GM23248 (cell line): ENCODE results near the gene DSEL. TPM values are rescaled to one million over a fixed set of nuclear protein-coding genes. Genes with fewer than 3 reads are reported as not detected.

Experiments
- DNase-seq: peaks from one replicate; pipeline ENCODE4 v3.0.0-alpha.2; 2015
- H2AFZ ChIP-seq: fragments of 200-600 bp; sonication (generic); 2 replicates; pipeline ENCODE4 v1.6.1; 2016; ENCODE audit warnings: antibody characterized with exemption
- H3F3A ChIP-seq: fragments of 200-600 bp; sonication (generic); 2 replicates; pipeline ENCODE4 v1.6.1; 2016; ENCODE audit warnings: mild to moderate bottlenecking, antibody characterized with exemption, mixed run types; ENCODE audit not compliant: insufficient read depth
- H3K27ac ChIP-seq: fragments of 200-600 bp; sonication (generic); 2 replicates; pipeline ENCODE4 v1.5.1; 2016; ENCODE audit warnings: mild to moderate bottlenecking
- H3K27me3 ChIP-seq: fragments of 200-600 bp; sonication (generic); replicated peaks from 2 replicates; pipeline ENCODE4 v1.6.1; 2016; ENCODE audit warnings: mild to moderate bottlenecking; ENCODE audit not compliant: insufficient read depth
- H3K36me3 ChIP-seq: fragments of 200-600 bp; sonication (generic); 2 replicates; pipeline ENCODE4 v1.6.1; 2016; ENCODE audit warnings: low read depth, mild to moderate bottlenecking
- H3K4me1 ChIP-seq: fragments of 200-600 bp; sonication (generic); 2 replicates; pipeline ENCODE4 v1.6.1; 2016; ENCODE audit warnings: mild to moderate bottlenecking; ENCODE audit not compliant: insufficient read depth
- H3K4me2 ChIP-seq: fragments of 200-600 bp; sonication (generic); one replicate; pipeline ENCODE4 v1.6.1; 2016; ENCODE audit warnings: mild to moderate bottlenecking; ENCODE audit not compliant: unreplicated experiment
- H3K4me3 ChIP-seq: fragments of 200-600 bp; sonication (generic); 2 replicates; pipeline ENCODE4 v1.5.1; 2016; ENCODE audit warnings: mild to moderate bottlenecking
- H3K79me2 ChIP-seq: fragments of 200-600 bp; sonication (generic); 2 replicates; pipeline ENCODE4 v1.6.1; 2016; ENCODE audit warnings: mild to moderate bottlenecking; ENCODE audit not compliant: insufficient read depth
- H3K9ac ChIP-seq: fragments of 200-600 bp; sonication (generic); 2 replicates; pipeline ENCODE4 v1.6.1; 2016; ENCODE audit warnings: mild to moderate bottlenecking
- H3K9me2 ChIP-seq: fragments of 200-600 bp; sonication (generic); 2 replicates; pipeline ENCODE4 v1.6.1; 2016; ENCODE audit warnings: mixed run types, mild to moderate bottlenecking, moderate library complexity; ENCODE audit not compliant: insufficient read depth
- H3K9me3 ChIP-seq: fragments of 200-600 bp; sonication (generic); one replicate; pipeline ENCODE4 v1.6.1; 2017; ENCODE audit warnings: low read depth
- H4K20me1 ChIP-seq: fragments of 200-600 bp; sonication (generic); 2 replicates; pipeline ENCODE4 v1.6.0; 2016; ENCODE audit not compliant: insufficient read depth
- EZH2 ChIP-seq: fragments of 200-600 bp; sonication (generic); IDR thresholded peaks from 2 replicates; pipeline ENCODE4 v1.6.1; 2018; ENCODE audit warnings: antibody characterized with exemption, mild to moderate bottlenecking; ENCODE audit not compliant: insufficient read depth, poor library complexity, severe bottlenecking
- EZH2phosphoT487 ChIP-seq: fragments of 200-600 bp; sonication (generic); IDR thresholded peaks from 2 replicates; pipeline ENCODE4 v1.6.1; 2018; ENCODE audit warnings: antibody characterized with exemption, moderate library complexity, mild to moderate bottlenecking, low read depth; ENCODE audit not compliant: insufficient read depth
- WGBS, 2 experiments: methylation state at CpG; one replicate each; pipeline ENCODE4 v1.1.6; 2015 to 2017; ENCODE audit warnings: low lambda C conversion rate in 2 of 2, low coverage in 1 of 2; ENCODE audit errors: missing lambda C conversion rate in 2 of 2; 5-methylcytosine and 5-hydroxymethylcytosine counted together
- in situ Hi-C: fragments of 300-500 bp; cut with MboI; formaldehyde crosslinking; loops from 2 replicates; pipeline ENCODE4 v1.15.0; 2020
- polyA plus RNA-seq: library from polyadenylated mRNA; unstranded; fragments of >200 nt; fragmentation: Nextera tagmentation; extraction: Ambion mirVana; gene quantifications from 2 replicates; pipeline ENCODE4 v1.2.1, GENCODE V29; 2016
- total RNA-seq: library from RNA; depleted of rRNA; stranded (reverse); fragments of >200 nt; shearing (Covaris generic); gene quantifications from 2 replicates; pipeline ENCODE4 v1.2.3, GENCODE V29; 2014

DSEL gene
- total and polyA plus RNA-seq, 2 experiments from 2014 or later: 36.8 to 132 TPM

DNA sequence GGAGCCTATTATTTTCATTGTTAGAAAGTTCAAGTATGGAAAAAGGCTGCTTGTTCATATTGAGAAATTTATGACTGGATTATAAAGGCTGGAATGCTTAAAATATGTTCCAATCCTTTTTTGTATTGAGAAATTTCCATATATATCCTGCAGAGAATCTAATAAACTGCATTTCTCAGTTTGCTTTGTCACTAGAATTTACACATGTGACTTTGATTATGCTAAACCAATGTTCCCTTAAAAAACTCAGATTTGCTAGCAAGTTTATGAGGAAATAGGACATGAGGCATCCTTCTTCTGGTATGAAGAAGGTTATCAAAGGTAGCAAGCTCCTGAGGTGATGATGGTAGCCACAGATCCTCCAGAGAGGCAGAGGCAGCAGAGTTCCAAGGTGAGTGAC is 29.2 kb upstream of the DSEL start:
- Histone ChIP-seq H3K9me2 (no peaks in the 10 kb centered on the region), H3K36me3 (no peaks in the 10 kb centered on the region), H3F3A (no peaks in the 10 kb centered on the region), H3K9me3 (no peaks in the 10 kb centered on the region), H3K79me2 (no peaks in the 10 kb centered on the region), H3K9ac (no peak overlapping the region), H2AFZ (no peak overlapping the region), H3K27me3 (no peaks in the 10 kb centered on the region), H3K27ac (no peak overlapping the region), H3K4me2 (no peak overlapping the region), H4K20me1 (no peaks in the 10 kb centered on the region), H3K4me1 (no peaks in the 10 kb centered on the region), H3K4me3 (no peak overlapping the region)
- TF ChIP-seq EZH2 (no peak), EZH2phosphoT487 (no peak)
- in situ Hi-C loops: no loop called here
- DNase-seq: no peak

DNA sequence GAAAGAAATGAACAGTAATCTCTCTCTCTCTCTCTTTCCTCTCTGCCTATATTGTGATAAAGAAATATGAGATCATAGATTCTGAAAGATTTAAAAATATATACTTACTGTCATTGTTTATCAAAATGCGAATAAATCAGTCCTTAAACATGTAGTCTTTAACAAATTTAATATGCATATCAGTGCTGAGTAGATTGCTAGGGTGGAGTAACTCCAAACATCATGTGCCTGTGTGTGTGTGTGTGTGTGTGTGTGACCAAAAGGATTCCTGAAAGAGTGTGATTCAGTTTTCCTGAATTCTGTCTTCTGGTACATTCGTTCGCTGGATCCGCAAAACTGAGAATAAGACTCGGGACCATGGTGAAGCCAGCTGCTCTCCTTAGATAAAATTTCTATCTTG is 24.0 kb upstream of the DSEL start:
- H2AFZ ChIP-seq: no peak overlapping the region
- no peaks in the 10 kb centered on the region for H3K9me2 ChIP-seq
- no peaks in the 10 kb centered on the region for H4K20me1 ChIP-seq
- H3K4me3 ChIP-seq: no peak overlapping the region
- no peak for DNase-seq
- no peaks in the 10 kb centered on the region for H3F3A ChIP-seq
- no peaks in the 10 kb centered on the region for H3K4me1 ChIP-seq
- no peak overlapping the region for H3K9ac ChIP-seq
- no peaks in the 10 kb centered on the region for H3K9me3 ChIP-seq
- no peaks in the 10 kb centered on the region for H3K79me2 ChIP-seq
- no peaks in the 10 kb centered on the region for H3K36me3 ChIP-seq
- TF ChIP-seq EZH2: no peak
- TF ChIP-seq EZH2phosphoT487: no peak
- in situ Hi-C loops: no loop called here
- no peak overlapping the region for H3K27ac ChIP-seq
- no peak overlapping the region for H3K4me2 ChIP-seq
- no peaks in the 10 kb centered on the region for H3K27me3 ChIP-seq
- 96 to 97% methylated on average over 5 of the region's 5 CpGs for WGBS, 2 experiments

- Histone ChIP-seq H4K20me1 (no peaks in the 10 kb centered on the region), H3F3A (no peaks in the 10 kb centered on the region), H3K4me2 (no peak overlapping the region), H2AFZ (no peak overlapping the region), H3K36me3 (no peaks in the 10 kb centered on the region), H3K9ac (no peak overlapping the region), H3K27me3 (no peaks in the 10 kb centered on the region), H3K4me3 (no peak overlapping the region), H3K9me2 (peaks cover 8% of the 10 kb centered on the region; the same call in 1 of the 2 replicates), H3K4me1 (no peaks in the 10 kb centered on the region), H3K27ac (no peak overlapping the region), H3K9me3 (no peaks in the 10 kb centered on the region), H3K79me2 (no peaks in the 10 kb centered on the region)
- WGBS, 2 experiments: 96 to 99% methylated on average over 2 of the region's 2 CpGs
- in situ Hi-C loops: no loop called here
- no peak for DNase-seq
- TF ChIP-seq EZH2phosphoT487 (no peak), EZH2 (no peak)
Observed at GRCh38 chr18:67531929-67532328, 15.4 kb upstream of the DSEL start.

DNA sequence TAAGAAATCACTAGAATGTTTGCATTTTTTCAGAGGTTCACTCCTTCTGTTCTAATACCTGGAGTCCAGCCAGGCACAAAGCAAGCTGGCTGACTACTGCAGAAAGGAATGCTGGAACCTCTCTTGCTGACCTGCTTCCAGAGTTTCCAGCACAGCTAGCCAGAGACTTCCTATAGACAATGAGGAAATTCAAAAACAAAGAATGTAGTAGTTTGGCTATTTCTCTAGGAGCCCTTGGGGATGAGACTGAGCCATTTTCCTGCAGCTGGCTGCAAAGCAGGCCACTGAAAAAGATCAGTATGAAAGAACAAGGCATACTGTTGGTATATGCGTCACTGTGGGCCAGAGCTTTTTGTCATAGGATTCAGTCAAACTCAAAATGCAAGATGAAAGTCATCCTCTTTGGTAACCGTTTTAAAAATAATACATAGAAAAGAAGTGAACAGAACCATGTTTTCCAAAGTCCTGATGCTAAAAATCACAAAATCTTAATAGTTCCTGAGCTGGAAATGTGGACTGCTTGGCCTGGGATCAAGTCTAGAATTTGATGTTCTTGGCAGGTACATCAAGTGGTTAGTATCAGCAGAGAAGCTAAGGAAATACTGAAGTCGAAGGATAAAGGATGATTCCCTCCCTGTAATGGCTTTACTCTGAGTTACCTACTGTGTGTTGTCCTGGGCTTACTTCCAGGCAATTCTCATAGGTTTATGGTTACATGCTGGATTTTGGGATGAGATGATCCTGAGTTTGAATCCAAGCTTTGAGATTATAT is 9.0 kb upstream of the DSEL start:
- Histone ChIP-seq H3K9me3 (no peaks in the 10 kb centered on the region), H3K9me2 (no peaks in the 10 kb centered on the region), H3F3A (peaks cover 29% of the 10 kb centered on the region), H4K20me1 (no peaks in the 10 kb centered on the region), H3K4me2 (peak overlapping the region; percentile 63), H3K4me1 (peaks cover 23% of the 10 kb centered on the region), H3K4me3 (peak overlapping the region; percentile 20; the same call in 1 of the 2 replicates), H3K27ac (peak overlapping the region; percentile 82), H3K27me3 (no peaks in the 10 kb centered on the region), H3K9ac (peak overlapping the region; percentile 43; the same call in 1 of the 2 replicates), H3K79me2 (no peaks in the 10 kb centered on the region), H3K36me3 (no peaks in the 10 kb centered on the region), H2AFZ (peak overlapping the region; percentile 51)
- TF ChIP-seq EZH2phosphoT487 (no peak), EZH2 (no peak)
- WGBS, 2 experiments: 3 to 6% methylated on average over 3 of the region's 3 CpGs
- peak; percentile 98 for DNase-seq
- in situ Hi-C loops: no loop called here
